KMS-11 (cell line): ENCODE results near the gene CSNK1D.

Source experiments
- H2AFZ ChIP-seq: fragments of 200-600 bp; sonication (generic); 2 replicates; pipeline ENCODE4 v1.6.1; 2016; ENCODE audit warnings: antibody characterized with exemption, mixed run types, low read depth
- H3K27ac ChIP-seq: fragments of 200-600 bp; sonication (generic); 2 replicates; pipeline ENCODE4 v1.6.1; 2016; ENCODE audit warnings: mild to moderate bottlenecking, mixed run types
- H3K27me3 ChIP-seq: fragments of 200-600 bp; sonication (generic); 2 replicates; pipeline ENCODE4 v1.6.1; 2017; ENCODE audit warnings: mild to moderate bottlenecking, low read depth, mixed run types, moderate library complexity; ENCODE audit not compliant: insufficient read depth
- H3K36me3 ChIP-seq: fragments of 200-600 bp; sonication (generic); 2 replicates; pipeline ENCODE4 v1.6.1; 2017; ENCODE audit warnings: mild to moderate bottlenecking, mixed run types; ENCODE audit not compliant: insufficient read depth
- H3K4me1 ChIP-seq: fragments of 200-600 bp; sonication (generic); 2 replicates; pipeline ENCODE4 v1.6.1; 2016; ENCODE audit warnings: mild to moderate bottlenecking, low read depth, mixed run types; ENCODE audit not compliant: poor library complexity, severe bottlenecking
- H3K4me2 ChIP-seq: fragments of 200-600 bp; sonication (generic); 2 replicates; pipeline ENCODE4 v1.7.0; 2016; ENCODE audit warnings: mild to moderate bottlenecking, mixed run types
- H3K4me3 ChIP-seq: fragments of 200-600 bp; sonication (generic); IDR thresholded peaks from 2 replicates; pipeline ENCODE4 v1.6.1; 2017; ENCODE audit warnings: low read depth, low read length, mixed read lengths; ENCODE audit not compliant: insufficient read depth
- H3K79me2 ChIP-seq: fragments of 200-600 bp; sonication (generic); 2 replicates; pipeline ENCODE4 v1.6.1; 2016; ENCODE audit warnings: low read depth, mixed run types; ENCODE audit not compliant: insufficient read depth
- H3K9ac ChIP-seq: fragments of 200-600 bp; sonication (generic); 2 replicates; pipeline ENCODE4 v1.6.1; 2016; ENCODE audit warnings: mild to moderate bottlenecking, mixed run types
- H4K20me1 ChIP-seq: fragments of 200-600 bp; sonication (generic); 2 replicates; pipeline ENCODE4 v1.6.1; 2016; ENCODE audit warnings: mild to moderate bottlenecking, mixed run types; ENCODE audit not compliant: insufficient read depth
- TF ChIP-seq, protein P1 (sequence below): fragments of 200-600 bp; sonication (generic); conservative IDR thresholded peaks from 2 replicates; pipeline ENCODE4 v1.6.1; 2017; ENCODE audit warnings: low read depth, mild to moderate bottlenecking, antibody characterized with exemption, low read length, moderate library complexity, mixed read lengths

The CSNK1D gene

DNA sequence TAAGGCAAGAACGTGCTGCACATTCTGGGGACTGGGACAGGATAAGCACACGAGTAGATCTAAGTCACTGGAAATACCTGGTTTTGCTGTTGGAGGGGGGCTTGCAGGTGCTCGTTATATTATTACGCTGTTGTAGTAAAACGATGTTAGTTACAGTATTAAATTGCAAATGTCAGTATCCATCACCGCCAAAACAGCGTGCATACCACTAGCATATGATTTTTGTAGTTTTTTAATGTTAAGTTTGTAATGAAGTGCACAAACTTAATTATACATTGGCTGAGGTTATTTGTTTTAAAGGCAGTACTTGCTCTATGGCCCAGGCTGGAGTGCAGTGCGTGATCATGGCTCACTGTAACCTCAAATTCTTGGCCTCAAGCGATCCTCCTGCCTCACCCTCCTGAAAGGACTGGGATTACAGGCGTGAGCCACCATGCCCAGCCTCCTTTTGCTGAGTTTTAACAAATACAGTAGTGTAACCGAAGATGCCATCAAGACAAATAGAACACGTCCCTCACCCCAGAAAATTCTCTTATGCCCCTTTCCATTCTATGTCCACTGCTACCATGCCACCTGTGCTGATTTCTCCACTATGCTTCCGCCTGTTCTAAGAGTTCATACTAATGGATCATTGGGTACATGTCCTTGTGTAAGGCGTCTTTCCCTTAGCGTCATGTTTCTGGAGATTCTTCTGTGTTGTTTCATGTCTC lies 20.7 kb upstream of the CSNK1D start:
- H3K4me2 ChIP-seq, result no peak overlapping the region; the same call in 1 of the 2 replicates
- H4K20me1 ChIP-seq, result no peaks in the 10 kb centered on the region
- TF ChIP-seq, protein P1, sequence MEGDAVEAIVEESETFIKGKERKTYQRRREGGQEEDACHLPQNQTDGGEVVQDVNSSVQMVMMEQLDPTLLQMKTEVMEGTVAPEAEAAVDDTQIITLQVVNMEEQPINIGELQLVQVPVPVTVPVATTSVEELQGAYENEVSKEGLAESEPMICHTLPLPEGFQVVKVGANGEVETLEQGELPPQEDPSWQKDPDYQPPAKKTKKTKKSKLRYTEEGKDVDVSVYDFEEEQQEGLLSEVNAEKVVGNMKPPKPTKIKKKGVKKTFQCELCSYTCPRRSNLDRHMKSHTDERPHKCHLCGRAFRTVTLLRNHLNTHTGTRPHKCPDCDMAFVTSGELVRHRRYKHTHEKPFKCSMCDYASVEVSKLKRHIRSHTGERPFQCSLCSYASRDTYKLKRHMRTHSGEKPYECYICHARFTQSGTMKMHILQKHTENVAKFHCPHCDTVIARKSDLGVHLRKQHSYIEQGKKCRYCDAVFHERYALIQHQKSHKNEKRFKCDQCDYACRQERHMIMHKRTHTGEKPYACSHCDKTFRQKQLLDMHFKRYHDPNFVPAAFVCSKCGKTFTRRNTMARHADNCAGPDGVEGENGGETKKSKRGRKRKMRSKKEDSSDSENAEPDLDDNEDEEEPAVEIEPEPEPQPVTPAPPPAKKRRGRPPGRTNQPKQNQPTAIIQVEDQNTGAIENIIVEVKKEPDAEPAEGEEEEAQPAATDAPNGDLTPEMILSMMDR, result no peak
- no peaks in the 10 kb centered on the region for H3K36me3 ChIP-seq
- no peak overlapping the region for H3K9ac ChIP-seq
- peaks cover 45% of the 10 kb centered on the region for H3K4me1 ChIP-seq
- H3K79me2 ChIP-seq, result no peaks in the 10 kb centered on the region
- H3K27ac ChIP-seq, result no peak overlapping the region
- no peak overlapping the region for H3K4me3 ChIP-seq
- no peaks in the 10 kb centered on the region for H3K27me3 ChIP-seq
- no peak overlapping the region for H2AFZ ChIP-seq

DNA sequence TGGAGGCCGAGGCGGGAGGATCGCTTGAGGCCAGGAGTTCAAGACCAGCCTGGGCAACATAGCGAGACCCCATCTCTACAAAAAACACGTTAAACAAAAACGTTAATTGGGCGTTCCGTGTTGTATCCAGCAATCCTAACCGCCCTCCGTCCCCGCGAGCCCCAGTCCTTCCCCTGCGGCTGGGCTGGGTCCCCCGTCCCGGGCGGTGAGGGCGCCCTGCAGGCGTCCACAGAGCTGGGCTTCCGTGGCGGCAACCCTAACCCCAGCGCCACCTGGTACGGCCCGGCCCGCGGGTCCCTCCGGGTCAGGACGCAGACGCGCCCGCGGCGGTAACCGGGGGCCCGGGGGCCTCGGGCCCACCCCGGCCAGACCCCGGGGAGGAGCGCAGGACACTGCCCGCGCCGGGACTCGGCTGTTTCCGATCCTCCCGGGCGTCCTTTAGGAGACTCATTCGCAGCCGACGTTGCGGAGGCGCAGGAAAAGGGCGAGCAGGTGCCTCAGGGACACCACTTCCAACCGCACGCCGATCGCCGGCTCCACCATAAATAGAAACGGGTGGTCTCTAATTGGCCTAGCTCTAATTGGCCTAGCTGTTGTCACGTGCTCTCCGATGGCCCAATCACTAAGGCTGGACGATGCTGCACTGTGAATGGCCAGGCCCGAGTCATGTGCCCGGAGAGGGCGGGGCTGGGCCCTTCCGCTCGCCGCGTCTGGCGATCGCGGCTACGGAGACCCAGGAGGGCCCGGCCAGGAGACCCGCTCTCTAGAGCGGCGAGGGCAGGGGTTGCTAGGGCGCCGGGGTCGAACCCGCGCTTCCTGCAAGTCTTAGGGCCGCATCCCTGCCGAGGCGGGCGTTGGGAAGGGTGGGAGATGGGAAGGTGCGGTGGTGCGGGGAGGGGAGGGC lies 19.0 kb upstream of the CSNK1D start:
- no peaks in the 10 kb centered on the region for H4K20me1 ChIP-seq
- peak overlapping the region; percentile 45 for H3K4me3 ChIP-seq
- no peaks in the 10 kb centered on the region for H3K36me3 ChIP-seq
- H3K4me2 ChIP-seq, result peak overlapping the region; percentile 69; the same call in 1 of the 2 replicates
- peak overlapping the region; percentile 77 for H3K9ac ChIP-seq
- H3K27ac ChIP-seq, result peak overlapping the region; percentile 72
- H2AFZ ChIP-seq, result peak overlapping the region; percentile 50
- no peaks in the 10 kb centered on the region for H3K79me2 ChIP-seq
- H3K27me3 ChIP-seq, result no peaks in the 10 kb centered on the region
- TF ChIP-seq, protein P1, result no peak
- H3K4me1 ChIP-seq, result peaks cover 32% of the 10 kb centered on the region

DNA sequence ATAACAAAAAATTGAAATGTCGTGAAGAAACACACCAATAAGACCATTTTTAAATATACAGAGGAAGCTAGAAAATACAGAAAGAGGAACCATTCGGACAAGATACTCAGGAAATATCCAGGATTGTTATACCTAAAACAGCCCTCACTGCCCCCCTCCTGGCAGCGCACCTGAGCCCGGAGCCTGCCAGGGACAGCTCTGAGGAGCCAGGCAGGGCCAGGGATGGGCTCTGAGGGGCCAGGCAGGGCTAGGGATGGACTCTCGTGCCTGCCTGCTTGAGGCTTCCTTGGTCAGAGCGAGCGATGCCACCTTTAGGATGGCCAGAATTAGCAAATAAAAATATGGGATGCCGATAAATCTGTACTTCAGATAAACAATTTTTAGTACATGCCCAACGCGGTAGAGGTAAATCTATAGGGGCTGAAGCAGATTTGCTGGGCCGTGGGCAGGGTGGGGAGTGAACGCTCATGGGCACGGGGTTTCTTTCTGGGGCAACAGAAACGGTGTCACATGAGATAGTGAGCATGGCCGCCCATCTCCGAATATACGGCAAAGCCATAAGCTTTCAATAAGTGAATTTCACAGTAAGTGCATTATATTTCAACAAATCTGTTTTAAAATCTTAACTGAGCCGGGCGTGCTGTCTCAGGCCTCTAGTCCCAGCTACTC lies 18.2 kb upstream of the CSNK1D start:
- H3K79me2 ChIP-seq, result no peaks in the 10 kb centered on the region
- peak overlapping the region; percentile 69; the same call in 1 of the 2 replicates for H3K4me2 ChIP-seq
- H3K27ac ChIP-seq, result peak overlapping the region; percentile 72
- H2AFZ ChIP-seq, result peak overlapping the region; percentile 50
- peak overlapping the region; percentile 45 for H3K4me3 ChIP-seq
- no peaks in the 10 kb centered on the region for H3K27me3 ChIP-seq
- H3K4me1 ChIP-seq, result peaks cover 24% of the 10 kb centered on the region
- TF ChIP-seq, protein P1, result no peak
- no peaks in the 10 kb centered on the region for H3K36me3 ChIP-seq
- H3K9ac ChIP-seq, result peak overlapping the region; percentile 77
- no peaks in the 10 kb centered on the region for H4K20me1 ChIP-seq

DNA sequence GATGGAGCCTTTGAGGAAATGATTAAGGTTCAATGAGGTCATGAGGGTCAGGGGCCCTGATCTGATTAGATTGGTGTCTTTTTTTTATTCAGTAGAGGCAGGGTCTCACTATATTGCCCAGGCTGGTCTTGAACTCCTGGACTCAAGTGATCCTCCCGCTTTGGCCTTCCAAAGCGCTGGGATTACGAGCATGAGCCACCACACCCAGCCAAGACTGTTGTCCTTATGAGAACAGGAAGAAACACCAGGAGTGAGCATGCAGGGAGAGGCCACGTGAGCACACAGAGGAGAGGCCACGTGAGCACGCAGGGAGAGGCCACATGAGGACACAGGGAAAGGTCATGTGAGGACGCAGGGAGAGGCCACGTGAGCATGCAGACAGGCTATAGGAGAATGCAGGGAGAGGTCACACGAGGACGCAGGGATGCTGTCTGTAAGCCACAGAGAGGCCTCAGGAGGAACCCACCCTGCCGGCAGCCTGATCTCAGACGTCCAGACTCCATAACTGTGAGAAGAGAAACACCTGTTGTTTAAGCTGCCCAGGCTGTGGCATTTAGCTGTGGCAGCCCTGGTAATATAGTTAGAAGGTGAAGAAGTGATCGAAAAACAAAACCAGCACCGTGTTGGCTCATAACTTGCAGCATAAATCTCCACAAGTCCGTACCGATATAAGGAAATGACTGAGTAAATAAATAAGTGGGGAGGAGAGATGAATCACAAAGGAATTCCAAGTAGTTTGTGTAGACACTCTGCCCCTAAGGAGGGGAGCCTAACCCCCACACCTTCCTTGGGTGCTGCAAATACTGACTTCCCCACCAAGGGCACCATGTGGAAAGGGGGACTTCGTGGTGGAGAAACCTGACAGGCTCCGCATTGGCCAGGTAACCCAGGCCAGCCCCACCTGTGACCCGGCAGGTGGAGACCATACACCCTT lies 14.6 kb upstream of the CSNK1D start:
- Histone ChIP-seq H2AFZ (no peak overlapping the region), H3K27me3 (no peaks in the 10 kb centered on the region), H3K4me3 (no peak overlapping the region), H3K79me2 (no peaks in the 10 kb centered on the region), H3K36me3 (no peaks in the 10 kb centered on the region), H3K4me2 (no peak overlapping the region), H3K27ac (no peak overlapping the region), H4K20me1 (no peaks in the 10 kb centered on the region), H3K4me1 (no peaks in the 10 kb centered on the region), H3K9ac (no peak overlapping the region)
- TF ChIP-seq, protein P1, result no peak
